Muscle layer of duodenum (tissue), 2 donors: ENCODE results near the gene ERVK3-1.

Source experiments
- H3K27ac ChIP-seq: one replicate; pipeline ENCODE4 v1.7.0; 2013; ENCODE audit warnings: mild to moderate bottlenecking, low read length
- H3K27me3 ChIP-seq: one replicate; pipeline ENCODE4 v1.7.0; 2013; ENCODE audit warnings: low read depth, mild to moderate bottlenecking, control low read depth, low read length
- H3K36me3 ChIP-seq, 2 donors: one replicate each; pipeline ENCODE4 v1.7.0; 2013; ENCODE audit warnings: low read length in 2 of 2, control low read depth in 1 of 2, mild to moderate bottlenecking in 1 of 2; ENCODE audit not compliant: insufficient read depth in 2 of 2, control insufficient read depth in 1 of 2
- H3K4me1 ChIP-seq, 2 donors: one replicate each; pipeline ENCODE4 v1.7.0; 2013; ENCODE audit warnings: low read length in 2 of 2, mild to moderate bottlenecking in 2 of 2, control low read depth in 1 of 2, moderate library complexity in 1 of 2; ENCODE audit not compliant: insufficient read depth in 2 of 2, control insufficient read depth in 1 of 2
- H3K4me3 ChIP-seq, 2 donors: one replicate each; pipeline ENCODE4 v1.7.0; 2013; ENCODE audit warnings: low read length in 2 of 2, low read depth in 1 of 2, mild to moderate bottlenecking in 1 of 2
- H3K9me3 ChIP-seq, 2 donors: one replicate each; pipeline ENCODE4 v1.7.0; 2013; ENCODE audit warnings: low read length in 2 of 2, control low read depth in 1 of 2, mild to moderate bottlenecking in 1 of 2; ENCODE audit not compliant: control insufficient read depth in 1 of 2
- donor health status: healthy.

The ERVK3-1 gene

DNA sequence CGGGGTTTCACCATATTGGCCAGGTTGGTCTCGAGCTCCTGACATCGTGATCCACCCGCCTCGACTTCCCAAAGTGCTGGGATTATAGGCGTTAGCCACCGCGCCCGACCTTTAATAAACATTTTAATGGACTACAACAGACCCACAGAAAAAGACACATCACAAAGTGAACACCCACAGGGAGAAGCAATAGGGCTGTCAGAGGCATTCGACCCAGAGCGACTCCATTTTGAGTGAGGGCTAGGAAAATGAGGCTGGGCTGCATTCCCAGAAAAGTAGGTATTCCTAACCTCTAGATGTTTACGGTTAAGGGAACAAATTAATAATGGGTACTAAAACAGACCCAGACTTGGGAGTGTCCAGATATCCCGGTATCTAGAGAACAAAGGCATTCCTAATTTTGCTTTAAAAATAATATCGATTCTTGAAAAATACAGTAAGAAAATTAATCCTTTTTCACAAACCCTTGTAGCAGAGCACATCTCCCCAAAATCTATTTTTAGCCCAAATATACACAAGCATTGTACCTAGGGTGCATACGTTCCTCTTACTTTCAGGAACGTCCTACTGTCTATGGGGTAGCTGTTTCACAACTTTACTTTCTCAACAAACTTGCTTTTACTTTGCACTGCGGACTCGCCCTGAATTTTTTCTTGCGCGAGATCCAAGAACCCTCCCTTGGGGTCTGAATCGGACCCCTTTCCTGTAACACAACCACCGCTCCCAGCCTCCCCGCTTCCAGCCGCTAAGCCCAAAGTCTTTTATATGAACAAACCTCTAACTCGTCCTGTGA, 27.2 kb upstream of the ERVK3-1 start:
- Histone ChIP-seq H3K4me1 (peaks cover 9 to 16% of the 10 kb centered on the region in 2 donors), H3K27me3 (no peaks in the 10 kb centered on the region), H3K36me3 (peaks cover 0 to 36% of the 10 kb centered on the region in 2 donors), H3K9me3 (peaks cover 0 to 35% of the 10 kb centered on the region in 2 donors), H3K4me3 (peak overlapping the region; percentile 65 to 93), H3K27ac (peak overlapping the region; percentile 91)

- Histone ChIP-seq H3K4me3 (peak within 1 kb of the TSS; percentile 65 to 93), H3K4me1 (peaks cover 9 to 16% of the 10 kb centered on the region in 2 donors), H3K9me3 (peaks cover 0 to 30% of the 10 kb centered on the region in 2 donors), H3K27me3 (no peaks in the 10 kb centered on the region), H3K27ac (peak within 1 kb of the TSS; percentile 91), H3K36me3 (peaks cover 0 to 32% of the 10 kb centered on the region in 2 donors)
Observed at GRCh38 chr19:58278541-58279041, 26.6 kb upstream of the ERVK3-1 start, which contains the start of gene ZNF8. ZNF8 (plus strand) TSS chr19:58278955; CDS start chr19:58279082, 127 bp downstream.

DNA sequence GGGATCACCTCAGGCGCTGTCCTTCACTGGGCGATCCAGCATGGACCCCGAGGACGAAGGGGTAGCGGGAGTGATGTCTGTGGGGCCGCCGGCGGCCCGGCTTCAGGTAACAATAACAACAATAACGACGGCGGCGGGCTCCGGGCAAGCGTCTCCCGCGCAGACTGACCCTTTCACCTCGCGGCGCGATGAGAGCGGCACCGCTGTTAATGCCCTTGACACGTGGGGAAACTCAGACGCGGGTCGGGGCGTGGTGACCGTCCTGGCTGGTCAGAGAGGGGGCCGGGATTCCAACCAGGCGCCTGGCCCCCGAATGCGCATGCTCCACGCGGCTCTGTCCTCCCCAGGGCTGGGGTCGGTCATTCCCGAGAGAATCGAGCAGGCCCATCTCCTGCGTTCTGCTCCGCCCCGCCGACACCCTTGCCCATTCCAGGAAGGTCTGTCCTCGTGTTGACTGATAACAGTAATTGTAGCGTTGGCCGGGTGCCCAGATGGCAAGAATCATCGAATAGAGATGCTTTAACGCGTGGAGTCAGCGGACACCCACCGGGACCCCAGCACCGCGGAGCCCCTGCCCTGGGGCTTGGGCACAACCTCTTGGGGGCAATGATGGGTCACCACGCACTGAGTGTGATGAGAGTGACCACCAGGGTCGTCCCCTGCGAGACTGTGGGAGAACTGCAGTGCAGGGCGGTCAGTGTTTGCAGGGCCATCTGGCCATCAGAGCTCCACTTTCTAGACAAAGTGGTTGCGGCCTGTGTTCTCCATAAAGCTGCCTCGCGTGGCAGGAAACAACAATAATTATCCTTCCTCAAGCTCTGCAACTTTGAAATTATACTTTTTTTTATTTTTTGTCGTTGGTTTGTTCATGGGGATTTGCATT, 25.9 kb upstream of the ERVK3-1 start:
- Histone ChIP-seq H3K9me3 (peaks cover 0 to 28% of the 10 kb centered on the region in 2 donors), H3K27me3 (no peaks in the 10 kb centered on the region), H3K36me3 (peaks cover 0 to 27% of the 10 kb centered on the region in 2 donors), H3K4me1 (peaks cover 9 to 16% of the 10 kb centered on the region in 2 donors), H3K27ac (peak overlapping the region; percentile 91), H3K4me3 (peak overlapping the region; percentile 65 to 93)

DNA sequence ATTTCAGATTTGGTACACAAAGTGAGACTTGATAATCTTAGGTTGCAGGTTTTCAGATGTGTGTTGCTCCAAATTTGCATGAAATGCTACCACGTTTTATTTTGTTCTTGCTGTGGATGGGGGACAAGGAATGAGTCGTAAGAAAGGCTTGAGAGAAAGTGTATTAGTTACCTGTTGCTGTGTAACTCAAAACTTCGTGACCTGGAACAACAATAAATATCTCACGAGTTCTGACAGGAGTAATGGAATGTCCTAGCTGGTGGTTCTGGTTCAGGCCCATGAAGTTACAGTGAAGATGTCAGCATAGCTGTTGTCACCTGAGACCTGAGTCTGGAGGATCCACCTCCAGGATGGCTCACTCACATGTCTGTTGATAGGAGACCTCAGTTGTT, 25.3 kb upstream of the ERVK3-1 start:
- H3K4me3 ChIP-seq = peak overlapping the region; percentile 65 to 93
- no peaks in the 10 kb centered on the region for H3K27me3 ChIP-seq
- H3K4me1 ChIP-seq = peaks cover 9 to 16% of the 10 kb centered on the region in 2 donors
- H3K9me3 ChIP-seq = peaks cover 0 to 23% of the 10 kb centered on the region in 2 donors
- H3K27ac ChIP-seq = peak overlapping the region; percentile 91
- H3K36me3 ChIP-seq = peaks cover 0 to 23% of the 10 kb centered on the region in 2 donors

DNA sequence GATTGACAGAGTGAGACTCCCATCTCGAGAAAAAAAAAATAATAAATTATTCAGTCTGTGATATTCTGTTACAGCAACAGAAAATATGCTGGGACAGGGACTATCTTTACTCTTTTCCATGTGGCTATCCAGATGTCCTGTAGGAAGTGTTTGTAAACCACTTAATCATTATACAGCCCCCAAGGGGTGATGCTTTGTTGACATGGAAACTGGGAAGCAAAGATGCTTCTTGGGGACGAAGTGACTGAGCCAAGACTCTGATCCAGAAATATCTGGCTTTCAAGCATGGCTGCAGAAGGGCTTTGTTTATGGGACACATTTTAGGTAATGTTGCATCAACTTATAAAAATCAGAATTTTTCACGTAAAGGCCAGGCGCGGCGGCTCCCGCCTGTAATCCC, 21.0 kb upstream of the ERVK3-1 start:
- Histone ChIP-seq H3K36me3 (peaks cover 28 to 50% of the 10 kb centered on the region in 2 donors), H3K27me3 (no peaks in the 10 kb centered on the region), H3K27ac (no peak overlapping the region), H3K9me3 (peaks cover 0 to 14% of the 10 kb centered on the region in 2 donors), H3K4me3 (no peak overlapping the region), H3K4me1 (peaks cover 9 to 10% of the 10 kb centered on the region in 2 donors)

DNA sequence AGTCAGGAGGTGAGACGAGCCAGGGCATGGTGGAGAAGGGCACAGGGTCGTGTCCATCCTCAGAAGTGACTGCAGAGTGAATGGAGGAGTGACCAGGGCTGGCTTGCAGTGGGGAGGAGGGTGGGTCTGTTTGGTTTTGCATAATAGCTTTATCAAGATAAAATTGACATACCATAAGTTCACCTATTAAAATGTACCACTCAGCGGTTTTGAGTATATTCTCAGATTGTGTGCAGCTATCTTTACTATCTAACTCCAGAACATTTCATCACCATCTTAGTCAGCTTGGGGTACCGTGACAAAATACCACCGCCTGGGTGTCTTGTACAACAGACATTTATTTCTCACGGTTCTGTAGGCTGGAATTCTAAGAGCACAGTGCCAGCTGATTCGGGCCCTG, 13.2 kb upstream of the ERVK3-1 start:
- Histone ChIP-seq H3K4me1 (no peaks in the 10 kb centered on the region), H3K36me3 (peaks cover 53 to 93% of the 10 kb centered on the region in 2 donors), H3K27me3 (no peaks in the 10 kb centered on the region)

DNA sequence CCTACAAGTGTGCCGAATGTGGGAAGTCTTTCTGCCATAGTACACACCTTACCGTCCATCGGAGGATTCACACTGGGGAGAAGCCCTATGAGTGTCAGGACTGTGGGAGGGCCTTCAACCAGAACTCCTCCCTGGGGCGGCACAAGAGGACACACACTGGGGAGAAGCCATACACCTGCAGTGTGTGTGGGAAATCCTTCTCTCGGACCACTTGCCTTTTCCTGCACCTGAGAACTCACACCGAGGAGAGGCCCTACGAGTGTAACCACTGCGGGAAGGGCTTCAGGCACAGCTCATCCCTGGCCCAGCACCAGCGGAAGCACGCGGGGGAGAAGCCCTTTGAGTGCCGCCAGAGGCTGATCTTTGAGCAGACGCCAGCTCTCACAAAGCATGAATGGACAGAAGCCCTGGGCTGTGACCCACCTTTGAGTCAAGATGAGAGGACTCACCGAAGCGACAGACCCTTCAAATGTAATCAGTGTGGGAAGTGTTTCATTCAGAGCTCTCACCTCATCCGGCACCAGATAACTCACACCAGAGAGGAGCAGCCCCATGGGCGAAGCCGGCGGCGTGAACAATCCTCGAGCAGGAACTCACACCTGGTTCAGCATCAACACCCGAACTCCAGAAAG, 10.3 kb upstream of the ERVK3-1 start:
- Histone ChIP-seq H3K4me3 (peak overlapping the region; percentile 15 to 30), H3K4me1 (no peaks in the 10 kb centered on the region), H3K36me3 (peaks cover 41 to 87% of the 10 kb centered on the region in 2 donors), H3K9me3 (peaks cover 28 to 38% of the 10 kb centered on the region in 2 donors), H3K27me3 (no peaks in the 10 kb centered on the region), H3K27ac (no peak overlapping the region)

More for the DNA sequence above, 13.2 kb upstream of the ERVK3-1 start:
- Histone ChIP-seq H3K9me3 (peaks cover 28 to 44% of the 10 kb centered on the region in 2 donors), H3K27ac (no peak overlapping the region), H3K4me3 (peak overlapping the region in 1 of 2 donors; percentile 45)

GRCh38 chr19:58296104-58296503, 9.1 kb upstream of the ERVK3-1 start:
- Histone ChIP-seq H3K36me3 (peaks cover 38 to 92% of the 10 kb centered on the region in 2 donors), H3K4me3 (peak overlapping the region in 1 of 2 donors; percentile 40), H3K9me3 (peaks cover 28 to 40% of the 10 kb centered on the region in 2 donors), H3K27me3 (no peaks in the 10 kb centered on the region), H3K4me1 (no peaks in the 10 kb centered on the region), H3K27ac (no peak overlapping the region)

DNA sequence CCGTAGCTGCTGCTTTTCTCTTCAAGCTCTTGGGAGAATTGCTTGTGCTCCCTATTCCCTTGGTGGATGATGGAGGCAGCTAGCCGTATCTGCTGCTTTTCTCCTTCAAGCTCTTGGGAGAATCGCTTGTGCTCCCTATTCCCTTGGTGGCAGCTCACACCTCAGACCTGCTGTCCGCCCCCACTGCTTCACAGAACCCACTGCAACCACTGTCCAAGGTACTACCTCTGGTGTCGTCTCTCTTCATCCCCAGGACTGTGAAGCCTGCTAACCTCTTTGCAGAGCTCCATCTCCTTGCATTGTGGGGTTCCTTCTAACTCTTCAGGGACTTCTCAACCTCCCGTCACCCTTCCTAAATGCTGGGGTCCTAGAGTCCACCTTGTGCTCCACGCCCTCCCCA, 4.6 kb upstream of the ERVK3-1 start:
- H3K27me3 ChIP-seq = no peaks in the 10 kb centered on the region
- peaks cover 3 to 13% of the 10 kb centered on the region in 2 donors for H3K9me3 ChIP-seq
- no peaks in the 10 kb centered on the region for H3K4me1 ChIP-seq
- peaks cover 0 to 53% of the 10 kb centered on the region in 2 donors for H3K36me3 ChIP-seq
- H3K27ac ChIP-seq = no peak overlapping the region
- H3K4me3 ChIP-seq = peak overlapping the region in 1 of 2 donors; percentile 41

GRCh38 chr19:58304255-58304654, 922 bp upstream of the ERVK3-1 start:
- Histone ChIP-seq H3K9me3 (peaks cover 0 to 3% of the 10 kb centered on the region in 2 donors), H3K4me1 (peaks cover 0 to 8% of the 10 kb centered on the region in 2 donors), H3K27me3 (no peaks in the 10 kb centered on the region), H3K27ac (no peak overlapping the region), H3K4me3 (no peak overlapping the region), H3K36me3 (peaks cover 19 to 46% of the 10 kb centered on the region in 2 donors)
